Measurements from ENCODE around the gene TTC39B.

The TTC39B gene

GRCh38 chr9:15294604-15295003 lies 12.4 kb downstream of the TTC39B start:
- ChIA-PET CTCF (interaction anchor here (1.0 kb wide), 1 partner anchor 10 kb away, joined by 4 read pairs; no protein-coding TSS in a partner anchor), POLR2A (no interaction called here)
- no peak for DNase-seq (ENCODE audit: extremely low spot score)
- no peak for TF ChIP-seq CTCF (IDR thresholded peaks at IDR 0.05; ENCODE audit: control extremely low read depth, extremely low read depth, low read depth, missing control alignments)

- TF ChIP-seq CTCF (IDR thresholded peaks at IDR 0.05; ENCODE audit: control extremely low read depth, extremely low read depth, low read depth, missing control alignments) = no peak
- no peak for DNase-seq (ENCODE audit: extremely low spot score)
- POLR2A ChIA-PET = no interaction called here
- CTCF ChIA-PET = interaction anchor here (1.0 to 1.6 kb wide), 2 partner anchors 10 to 16 kb away, joined by 3 to 4 read pairs; no protein-coding TSS in a partner anchor
Observed at GRCh38 chr9:15293804-15294316, 13.2 kb downstream of the TTC39B start.

GRCh38 chr9:15293084-15293483 lies 13.9 kb downstream of the TTC39B start:
- TF ChIP-seq CTCF (IDR thresholded peaks at IDR 0.05; ENCODE audit: control extremely low read depth, extremely low read depth, low read depth, missing control alignments) = no peak
- CTCF ChIA-PET = interaction anchor here (0.6 to 2.6 kb wide), 5 partner anchors 9 to 237 kb away, joined by 3 to 7 read pairs (median 3); no protein-coding TSS in a partner anchor
- DNase-seq (ENCODE audit: extremely low spot score) = no peak
- POLR2A ChIA-PET = no interaction called here

- CTCF ChIA-PET = interaction anchor here (1.1 kb wide), 1 partner anchor 10 kb away, joined by 4 read pairs; no protein-coding TSS in a partner anchor
- no peak for TF ChIP-seq CTCF (IDR thresholded peaks at IDR 0.05; ENCODE audit: control extremely low read depth, extremely low read depth, low read depth, missing control alignments)
- DNase-seq (ENCODE audit: extremely low spot score) = no peak
- POLR2A ChIA-PET = no interaction called here
Observed at GRCh38 chr9:15289603-15290002, 17.4 kb downstream of the TTC39B start.

GRCh38 chr9:15287309-15287708 lies 19.7 kb downstream of the TTC39B start:
- TF ChIP-seq CTCF (IDR thresholded peaks at IDR 0.05; ENCODE audit: control extremely low read depth, extremely low read depth, low read depth, missing control alignments) = no peak
- ChIA-PET POLR2A (no interaction called here), CTCF (interaction anchor here (0.9 to 1.6 kb wide), 3 partner anchors 9 to 129 kb away, joined by 3 to 9 read pairs (median 4); no protein-coding TSS in a partner anchor)
- no peak for DNase-seq (ENCODE audit: extremely low spot score)

- POLR2A ChIA-PET = interaction anchor here (0.6 kb wide), 1 partner anchor 18 kb away, joined by 3 read pairs; no protein-coding TSS in a partner anchor
- TF ChIP-seq CTCF (IDR thresholded peaks at IDR 0.05; ENCODE audit: control extremely low read depth, extremely low read depth, low read depth, missing control alignments) = no peak
- CTCF ChIA-PET = interaction anchor here (1.6 kb wide), 1 partner anchor 8 kb away, joined by 9 read pairs; no protein-coding TSS in a partner anchor
- DNase-seq (ENCODE audit: extremely low spot score) = no peak
Observed at GRCh38 chr9:15286161-15286821, 20.7 kb downstream of the TTC39B start.

Measured in GM10248 (cell line).